HFF-Myc (cell line): Measurements from ENCODE around the gene SDHAF4.

Source experiments
- DNase-seq: peaks from one replicate; pipeline ENCODE4 v3.0.0-alpha.2; 2011; ENCODE audit warnings: low read depth; ENCODE audit errors: extremely low read depth
- H3K4me3 ChIP-seq: replicated peaks from 2 replicates; pipeline ENCODE4 v1.5.1; 2011; ENCODE audit warnings: low read depth, mild to moderate bottlenecking, control low read depth, low read length
- CTCF ChIP-seq: IDR thresholded peaks from 2 replicates; pipeline ENCODE4 v1.5.1; 2012; ENCODE audit warnings: mild to moderate bottlenecking, low read depth, low read length, control low read depth; ENCODE audit errors: missing control alignments

The SDHAF4 gene

GRCh38 chr6:70633870-70634269 lies 67.1 kb downstream of the SDHAF4 start:
- TF ChIP-seq CTCF = no peak
- no peak for DNase-seq

DNA sequence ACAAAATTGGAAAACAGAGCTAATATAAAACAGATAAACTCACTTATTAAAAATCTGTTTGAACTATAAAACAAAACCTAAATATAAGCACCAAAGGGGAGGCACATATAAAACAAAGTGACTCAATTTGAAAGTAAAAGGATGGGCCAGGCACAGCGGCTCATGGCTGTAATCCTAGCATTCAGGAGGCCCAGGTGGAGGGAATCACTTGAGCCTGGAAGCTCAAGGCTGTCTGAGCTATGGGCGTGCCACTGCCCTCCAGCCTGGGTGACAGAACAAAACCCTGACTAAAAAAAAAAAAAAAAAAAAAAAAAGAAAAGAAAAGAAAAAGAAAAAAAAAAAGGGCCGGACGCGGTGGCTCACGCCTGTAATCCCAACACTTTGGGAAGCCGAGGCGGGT lies 69.9 kb downstream of the SDHAF4 start:
- TF ChIP-seq CTCF = no peak
- no peak for DNase-seq
- H3K4me3 ChIP-seq = no peak overlapping the region

More at GRCh38 chr6:70633870-70634269, 67.1 kb downstream of the SDHAF4 start:
- no peak overlapping the region for H3K4me3 ChIP-seq

DNA sequence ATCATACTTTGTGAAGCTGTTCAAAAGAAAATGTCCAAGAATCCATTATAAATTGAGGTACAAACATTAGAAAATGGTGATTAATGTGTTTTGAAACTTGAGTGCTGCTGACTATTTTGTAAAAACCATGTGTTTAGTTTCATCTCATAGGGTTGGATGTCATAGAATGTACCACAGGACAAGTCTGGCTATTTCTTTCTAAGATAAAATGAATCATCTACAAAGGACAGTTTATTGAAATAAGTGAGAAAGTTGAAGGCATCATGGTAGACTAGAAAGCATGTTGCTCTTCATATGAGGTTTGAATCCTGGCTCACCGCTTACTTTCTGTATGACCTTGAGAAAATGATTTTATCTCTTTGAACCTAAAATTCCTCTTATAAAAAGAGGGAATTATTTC lies 71.7 kb downstream of the SDHAF4 start:
- no peak overlapping the region for H3K4me3 ChIP-seq
- no peak for DNase-seq
- no peak for TF ChIP-seq CTCF
